HEK293T (cell line): ENCODE results near the gene KCNQ1OT1.

Experiments used
- CTCF ChIA-PET: fragments of 350-600 bp; formaldehyde crosslinking; extraction: SDS; loops from one replicate; lab custom pipeline; 2021; ENCODE audit warnings: antibody characterized with exemption, inconsistent platforms; lab: Yijun Ruan, JAX
- POLR2A ChIA-PET: fragments of 350-600 bp; formaldehyde crosslinking; extraction: SDS; loops from one replicate; lab custom pipeline; 2020; ENCODE audit warnings: antibody characterized with exemption, inconsistent platforms; lab: Yijun Ruan, JAX
- DNase-seq: peaks from one replicate; pipeline ENCODE4 v3.0.0; 2012; ENCODE audit warnings: mixed read lengths; ENCODE audit errors: extremely low spot score
- ARNT ChIP-seq: fragments of 450-650 bp; IDR thresholded peaks from 2 replicates; pipeline ENCODE4 v1.6.1; 2017; ENCODE audit warnings: mild to moderate bottlenecking
- BHLHE40 ChIP-seq: fragments of 450-650 bp; IDR thresholded peaks from 2 replicates; pipeline ENCODE4 v1.6.1; 2016; ENCODE audit warnings: mild to moderate bottlenecking, moderate library complexity, borderline replicate concordance
- CTBP1 ChIP-seq: fragments of 450-650 bp; IDR thresholded peaks from 2 replicates; pipeline ENCODE4 v1.6.1; 2016; ENCODE audit warnings: borderline replicate concordance
- ELF4 ChIP-seq: fragments of 450-650 bp; IDR thresholded peaks from 2 replicates; pipeline ENCODE4 v1.6.1; 2017; ENCODE audit warnings: antibody characterized with exemption
- FOXA1 ChIP-seq: fragments of 450-650 bp; IDR thresholded peaks from 2 replicates; pipeline ENCODE4 v1.6.1; 2016; ENCODE audit warnings: mild to moderate bottlenecking
- FOXK2 ChIP-seq: fragments of 450-650 bp; IDR thresholded peaks from 2 replicates; pipeline ENCODE4 v1.6.1; 2016; ENCODE audit warnings: mild to moderate bottlenecking
- FOXM1 ChIP-seq: fragments of 450-650 bp; IDR thresholded peaks from 2 replicates; pipeline ENCODE4 v1.6.1; 2017; ENCODE audit warnings: mild to moderate bottlenecking, borderline replicate concordance
- HDGF ChIP-seq: fragments of 450-650 bp; IDR thresholded peaks from 2 replicates; pipeline ENCODE4 v1.6.1; 2017; ENCODE audit warnings: antibody characterized with exemption, borderline replicate concordance
- L3MBTL2 ChIP-seq: fragments of 450-650 bp; conservative IDR thresholded peaks from 2 replicates; pipeline ENCODE4 v1.6.1; 2016; ENCODE audit warnings: mild to moderate bottlenecking
- LEF1 ChIP-seq: fragments of 450-650 bp; IDR thresholded peaks from 2 replicates; pipeline ENCODE4 v1.6.1; 2017; ENCODE audit warnings: mild to moderate bottlenecking, borderline replicate concordance
- NFRKB ChIP-seq: fragments of 450-650 bp; IDR thresholded peaks from 2 replicates; pipeline ENCODE4 v1.6.1; 2016; ENCODE audit warnings: mild to moderate bottlenecking, moderate library complexity
- SP1 ChIP-seq: fragments of 450-650 bp; IDR thresholded peaks from 2 replicates; pipeline ENCODE4 v1.6.1; 2017
- SUZ12 ChIP-seq: fragments of 450-650 bp; IDR thresholded peaks from 2 replicates; pipeline ENCODE4 v1.6.1; 2016; ENCODE audit warnings: mild to moderate bottlenecking
- TARDBP ChIP-seq: fragments of 450-650 bp; IDR thresholded peaks from 2 replicates; pipeline ENCODE4 v1.6.1; 2016
- ZNF384 ChIP-seq: fragments of 450-650 bp; IDR thresholded peaks from 2 replicates; pipeline ENCODE4 v1.6.1; 2016
- TF ChIP-seq, protein P1 (sequence below): fragments of 450-650 bp; IDR thresholded peaks from 2 replicates; pipeline ENCODE4 v1.6.1; 2016

Gene KCNQ1OT1

DNA sequence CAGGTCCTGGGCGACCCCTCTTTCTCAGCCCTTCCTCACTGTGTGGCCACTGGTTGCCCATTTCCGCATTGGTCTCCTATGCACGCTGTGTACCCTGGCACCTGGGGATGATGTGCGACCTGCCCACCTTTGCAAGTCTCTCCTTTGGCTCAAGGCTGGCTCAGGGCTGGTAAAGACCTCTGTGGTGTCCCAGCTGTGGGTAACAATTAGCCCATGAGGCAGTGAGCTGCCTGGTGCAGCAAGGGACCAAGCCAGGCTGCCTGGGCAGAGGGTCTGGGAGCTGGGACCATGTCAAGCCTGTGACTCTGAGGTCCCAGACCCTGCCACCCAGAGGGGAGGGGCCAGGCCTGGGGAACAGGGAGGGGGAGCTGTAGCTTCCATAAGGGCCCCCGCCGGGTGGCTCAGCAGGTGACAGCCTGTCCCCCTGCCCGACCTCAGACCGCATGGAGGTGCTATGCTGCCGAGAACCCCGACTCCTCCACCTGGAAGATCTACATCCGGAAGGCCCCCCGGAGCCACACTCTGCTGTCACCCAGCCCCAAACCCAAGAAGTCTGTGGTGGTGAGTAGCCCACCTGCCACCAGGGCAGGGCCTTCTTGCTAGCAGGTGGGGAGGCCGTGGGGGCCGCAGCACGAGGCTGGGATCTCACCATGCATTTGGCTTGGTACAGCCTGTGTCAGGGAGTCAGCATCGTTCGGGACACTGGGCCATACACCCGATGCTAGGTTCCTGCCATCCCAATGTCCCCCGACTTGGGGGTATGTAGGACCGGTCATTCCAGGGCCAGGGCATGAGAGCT lies 112.5 kb downstream of the KCNQ1OT1 start:
- no peak for DNase-seq
- CTCF ChIA-PET = no interaction called here
- POLR2A ChIA-PET = no interaction called here

DNA sequence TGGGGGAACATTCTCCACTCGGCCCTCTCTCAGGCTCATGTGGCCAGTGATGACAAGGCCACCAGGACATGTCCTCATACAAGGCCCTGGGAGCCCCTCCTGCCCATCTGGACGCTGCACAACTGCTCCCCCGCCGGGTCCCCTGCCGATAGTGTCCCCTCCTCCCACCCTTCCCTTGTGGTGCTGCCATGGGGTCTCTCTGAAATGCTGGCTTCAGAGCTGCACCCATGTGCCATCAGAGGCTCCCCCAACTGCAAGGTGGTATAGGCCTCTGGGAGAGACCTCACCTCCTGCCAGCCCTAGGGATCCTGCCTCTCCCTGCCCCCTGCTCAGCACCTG lies 113.0 kb downstream of the KCNQ1OT1 start:
- CTCF ChIA-PET = no interaction called here

More for the DNA sequence above, 112.5 kb downstream of the KCNQ1OT1 start:
- TF ChIP-seq SP1 (no peak), FOXA1 (no peak), L3MBTL2 (no peak), BHLHE40 (no peak)

DNA sequence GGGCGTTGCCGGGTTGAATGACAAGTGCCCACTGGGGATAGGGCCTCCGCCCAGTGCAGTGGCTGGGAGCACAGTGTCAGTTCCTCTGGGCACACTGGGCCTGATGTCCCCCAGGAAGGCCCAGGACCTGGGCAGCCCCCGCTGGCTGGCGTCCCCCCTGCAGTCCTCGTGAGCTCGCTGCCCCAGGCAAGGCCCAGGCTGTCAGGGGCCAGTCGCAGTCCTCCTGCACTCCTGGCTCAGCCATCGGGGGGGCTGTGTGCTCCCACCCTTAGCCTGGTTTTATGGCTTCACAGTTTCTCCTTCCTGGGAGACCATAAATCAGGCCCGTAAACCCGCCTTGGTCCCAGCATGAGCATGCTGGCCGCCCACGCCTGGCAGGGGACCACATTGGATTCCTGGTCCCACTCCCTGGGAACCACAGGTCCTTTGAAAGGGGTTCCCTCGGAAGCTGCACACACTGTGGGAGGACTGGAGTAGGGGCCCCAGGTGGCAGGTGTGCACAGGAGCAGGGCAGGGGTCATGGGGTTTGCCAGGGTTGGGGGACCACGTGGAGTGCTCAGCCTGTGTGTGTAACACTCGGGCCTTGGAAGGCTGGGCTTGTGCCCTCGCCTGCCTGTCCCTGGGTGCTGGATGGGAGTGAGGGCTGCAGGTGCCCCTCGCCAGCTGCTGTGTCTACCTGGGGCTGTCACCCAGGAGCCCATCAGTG lies 113.6 kb downstream of the KCNQ1OT1 start:
- CTCF ChIA-PET = no interaction called here
- POLR2A ChIA-PET = no interaction called here
- TF ChIP-seq, protein P1, sequence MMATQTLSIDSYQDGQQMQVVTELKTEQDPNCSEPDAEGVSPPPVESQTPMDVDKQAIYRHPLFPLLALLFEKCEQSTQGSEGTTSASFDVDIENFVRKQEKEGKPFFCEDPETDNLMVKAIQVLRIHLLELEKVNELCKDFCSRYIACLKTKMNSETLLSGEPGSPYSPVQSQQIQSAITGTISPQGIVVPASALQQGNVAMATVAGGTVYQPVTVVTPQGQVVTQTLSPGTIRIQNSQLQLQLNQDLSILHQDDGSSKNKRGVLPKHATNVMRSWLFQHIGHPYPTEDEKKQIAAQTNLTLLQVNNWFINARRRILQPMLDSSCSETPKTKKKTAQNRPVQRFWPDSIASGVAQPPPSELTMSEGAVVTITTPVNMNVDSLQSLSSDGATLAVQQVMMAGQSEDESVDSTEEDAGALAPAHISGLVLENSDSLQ = peak; percentile 88
- TF ChIP-seq HDGF = no peak
- TF ChIP-seq FOXM1 = no peak
- no peak for TF ChIP-seq ZNF384
- no peak for TF ChIP-seq LEF1
- TF ChIP-seq ELF4 = no peak
- no peak for TF ChIP-seq FOXA1
- TF ChIP-seq CTBP1 = no peak
- TF ChIP-seq L3MBTL2 = peak; percentile 70

More for the DNA sequence above, 113.0 kb downstream of the KCNQ1OT1 start:
- POLR2A ChIA-PET = no interaction called here
- TF ChIP-seq FOXM1 (no peak), ELF4 (no peak), CTBP1 (no peak), HDGF (no peak), FOXA1 (no peak), SP1 (no peak), L3MBTL2 (no peak), BHLHE40 (no peak), TARDBP (no peak), SUZ12 (no peak)
- DNase-seq = no peak

DNA sequence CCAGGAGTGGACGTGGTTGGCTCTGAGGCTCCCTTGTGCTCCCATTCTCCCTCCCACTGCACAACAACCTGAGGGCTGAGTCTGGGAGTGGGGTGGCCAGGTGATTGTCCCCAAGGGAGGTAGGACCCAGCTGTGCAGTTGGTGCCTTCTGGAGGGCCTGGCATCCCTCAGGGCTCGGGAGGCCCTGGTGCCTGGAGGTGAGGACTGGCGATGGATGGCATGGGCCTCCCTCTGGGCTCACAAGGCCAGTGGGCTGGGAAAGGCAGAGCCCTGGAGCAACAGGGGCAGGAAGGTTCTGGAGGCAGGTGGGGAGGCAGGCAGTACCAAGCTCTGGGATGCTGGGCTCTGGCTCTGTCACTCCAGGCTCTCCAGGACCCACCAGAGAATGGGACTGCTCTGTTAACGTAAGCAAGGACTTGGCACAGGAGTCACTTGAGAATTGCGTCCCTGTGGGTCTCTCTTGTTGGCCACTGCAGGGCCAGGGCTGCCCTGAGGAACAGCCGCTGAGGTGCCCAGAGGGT lies 114.2 kb downstream of the KCNQ1OT1 start:
- no peak for TF ChIP-seq SP1
- no peak for TF ChIP-seq SUZ12
- TF ChIP-seq FOXM1 = no peak
- TF ChIP-seq BHLHE40 = no peak
- no peak for TF ChIP-seq HDGF
- TF ChIP-seq ARNT = no peak
- no peak for TF ChIP-seq NFRKB
- no peak for DNase-seq
- ChIA-PET POLR2A (no interaction called here), CTCF (no interaction called here)

More for the DNA sequence above, 113.6 kb downstream of the KCNQ1OT1 start:
- DNase-seq = no peak

DNA sequence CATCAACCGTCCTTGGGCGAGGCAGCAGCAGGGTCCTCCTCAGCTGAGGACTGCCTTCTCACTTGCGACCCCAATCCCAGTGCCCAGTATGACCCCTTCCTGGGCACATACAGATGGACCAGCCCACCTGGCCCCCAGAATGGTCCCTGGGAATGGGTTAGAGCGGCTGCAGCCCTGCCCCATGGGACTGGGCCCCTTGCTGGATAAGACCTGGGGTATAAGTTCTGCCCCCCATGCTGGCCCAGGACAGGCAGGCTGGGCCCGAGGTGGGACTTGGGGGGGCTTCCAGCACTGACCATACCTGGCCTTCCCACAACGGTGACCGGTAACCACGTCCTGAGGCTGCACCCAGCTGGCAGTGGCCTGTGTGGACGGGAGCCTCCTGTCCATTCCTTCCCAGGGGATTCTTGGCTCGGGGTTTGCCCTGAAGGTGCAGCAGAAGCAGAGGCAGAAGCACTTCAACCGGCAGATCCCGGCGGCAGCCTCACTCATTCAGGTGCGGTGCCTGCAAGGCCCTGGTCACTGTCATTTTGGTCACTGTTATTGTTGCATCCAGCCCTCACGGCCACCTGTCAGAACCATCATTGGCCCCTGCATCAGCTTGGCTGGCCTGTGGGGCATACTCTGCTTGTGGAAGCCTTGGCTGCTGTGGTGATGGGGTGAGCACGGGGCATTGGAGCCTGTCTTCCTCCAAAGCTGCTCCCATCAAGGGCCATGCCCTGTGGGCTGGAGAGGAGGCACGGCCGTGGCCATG lies 114.8 kb downstream of the KCNQ1OT1 start:
- ChIA-PET POLR2A (no interaction called here), CTCF (no interaction called here)
- DNase-seq = no peak
- TF ChIP-seq ELF4 (no peak), FOXM1 (no peak), ZNF384 (no peak), TARDBP (no peak), L3MBTL2 (no peak), HDGF (no peak), SUZ12 (no peak), FOXK2 (no peak)
- TF ChIP-seq, protein P1 = no peak

DNA sequence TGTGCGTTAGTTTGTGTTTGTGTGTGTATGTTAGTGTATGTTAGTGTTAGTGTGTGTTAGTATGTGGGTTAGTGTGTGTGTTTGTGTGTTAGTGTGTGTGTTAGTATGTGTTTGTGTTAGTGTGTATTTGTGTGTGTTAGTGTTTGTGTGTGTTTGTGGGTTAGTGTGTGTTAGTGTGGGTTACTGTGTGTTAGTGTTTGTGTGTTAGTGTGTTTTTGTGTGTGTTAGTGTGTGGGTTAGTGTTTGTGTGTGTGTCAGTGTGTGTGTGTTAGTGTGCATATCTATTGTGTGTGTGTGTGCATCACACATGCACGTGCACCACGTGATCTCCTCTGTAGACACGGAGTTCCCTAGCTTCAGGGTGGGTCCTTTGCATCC lies 115.4 kb downstream of the KCNQ1OT1 start:
- no peak for DNase-seq
- POLR2A ChIA-PET = no interaction called here
- TF ChIP-seq CTBP1 (no peak), TARDBP (0 out of 2 replicates have a peak, but pooled peaks have one; percentile 17), FOXA1 (no peak), FOXK2 (no peak), LEF1 (no peak), ZNF384 (no peak), SUZ12 (no peak)
- CTCF ChIA-PET = no interaction called here

DNA sequence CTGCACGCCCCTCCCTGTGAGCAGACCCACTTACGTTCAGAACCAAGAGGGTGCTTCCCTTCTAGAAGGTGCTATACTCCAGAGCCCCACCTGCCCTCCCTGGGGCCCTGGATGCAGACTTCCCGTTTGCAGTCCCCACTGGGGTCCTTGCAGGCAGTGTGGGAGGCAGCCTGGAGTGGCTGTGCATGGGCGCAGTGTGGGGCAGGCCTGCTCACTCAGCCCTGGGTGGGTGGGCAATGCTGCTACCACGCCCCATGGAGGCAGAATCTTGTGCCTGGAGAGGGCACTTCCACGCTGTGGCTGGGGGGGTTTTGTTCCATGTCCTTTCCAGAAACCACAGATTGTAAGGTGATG lies 116.2 kb downstream of the KCNQ1OT1 start:
- no peak for TF ChIP-seq FOXM1
- TF ChIP-seq FOXA1 = no peak
- TF ChIP-seq ZNF384 = no peak
- no peak for TF ChIP-seq SUZ12
- no peak for TF ChIP-seq L3MBTL2
- no peak for TF ChIP-seq TARDBP
- TF ChIP-seq LEF1 = no peak
- TF ChIP-seq, protein P1 = no peak
- TF ChIP-seq ARNT = no peak
- no peak for TF ChIP-seq CTBP1
- TF ChIP-seq SP1 = no peak
- TF ChIP-seq BHLHE40 = no peak
- TF ChIP-seq HDGF = no peak
- no peak for TF ChIP-seq NFRKB
- TF ChIP-seq FOXK2 = no peak
- CTCF ChIA-PET = no interaction called here
- POLR2A ChIA-PET = no interaction called here
- no peak for DNase-seq
